Upper lobe of left lung (tissue), 4 donors: ENCODE data around the gene ULK3.

Experiments
- CTCF ChIP-seq, 6 experiments: fragments of 450-650 bp in 4 of 6; fragments of 200-600 bp in 2 of 6; sonication (generic) in 2 of 6; IDR thresholded peaks; one replicate each; pipeline ENCODE4 v1.5.1; 2016 to 2019; ENCODE audit warnings: antibody characterized with exemption in 6 of 6
- POLR2A ChIP-seq, 4 donors: fragments of 450-650 bp; IDR thresholded peaks; one replicate each; pipeline ENCODE4 v1.5.1; 2016 to 2017; ENCODE audit warnings: antibody characterized with exemption in 4 of 4, mild to moderate bottlenecking in 2 of 4

GRCh38 chr15:74843445-74843828 is 481 bp upstream of the ULK3 start:
- TF ChIP-seq CTCF (IDR thresholded peaks at IDR 0.05), result peak in 1 of 6 experiments; percentile 45
- no peak for TF ChIP-seq POLR2A (IDR thresholded peaks at IDR 0.05)
